Measurements from ENCODE around the gene NDUFAF2. TPM values are rescaled to one million over a fixed set of nuclear protein-coding genes. Genes with fewer than 3 reads are reported as not detected.

Gene NDUFAF2
- total and polyA plus RNA-seq, 2 of the 13 experiments (the other 11 are each of a cell fraction or from before 2014, with no cell fraction given): 34.0 to 78.4 TPM

DNA sequence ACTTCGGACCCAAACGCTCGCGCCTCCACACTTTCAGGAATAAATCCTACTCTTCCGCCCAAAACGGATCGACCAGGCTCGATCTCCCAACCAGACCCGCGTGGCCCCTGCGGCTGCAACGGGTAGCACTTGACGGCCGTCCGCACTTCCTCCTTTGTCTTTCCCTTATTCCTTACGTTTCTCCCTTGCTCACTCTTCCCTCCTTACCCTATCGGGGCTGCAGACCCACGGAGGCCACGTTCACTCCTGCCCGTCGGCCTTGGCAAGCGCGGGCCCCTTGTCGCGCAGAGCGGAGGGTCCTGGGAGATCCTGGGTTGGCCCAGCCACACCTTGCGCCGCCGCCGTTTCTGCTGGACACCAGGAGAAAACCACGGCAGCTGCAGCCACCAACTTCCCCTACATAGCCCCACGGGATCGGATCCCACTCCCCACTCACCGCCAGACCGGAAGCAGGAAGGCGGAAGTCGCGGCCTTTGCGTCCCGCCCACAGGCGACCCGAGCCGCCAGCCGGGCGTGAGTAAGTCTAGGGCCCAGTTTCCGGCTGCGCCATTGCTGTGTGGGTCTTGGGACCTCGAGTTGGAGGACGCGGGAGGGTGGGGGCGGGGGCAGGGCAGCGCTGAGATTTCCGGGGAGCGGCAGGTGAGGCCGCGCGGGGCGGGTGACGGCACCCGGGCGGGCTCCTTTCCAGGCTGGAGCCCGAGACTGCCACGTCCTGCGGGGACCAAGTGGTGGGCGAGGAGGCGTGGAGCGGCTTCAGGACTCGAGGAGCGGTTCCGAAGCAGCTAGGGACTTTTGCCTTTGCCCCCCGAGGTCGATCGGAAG is 217.2 kb downstream of the NDUFAF2 start, which contains the start of gene SMIM15 (continued):
- TF ChIP-seq, protein P1, sequence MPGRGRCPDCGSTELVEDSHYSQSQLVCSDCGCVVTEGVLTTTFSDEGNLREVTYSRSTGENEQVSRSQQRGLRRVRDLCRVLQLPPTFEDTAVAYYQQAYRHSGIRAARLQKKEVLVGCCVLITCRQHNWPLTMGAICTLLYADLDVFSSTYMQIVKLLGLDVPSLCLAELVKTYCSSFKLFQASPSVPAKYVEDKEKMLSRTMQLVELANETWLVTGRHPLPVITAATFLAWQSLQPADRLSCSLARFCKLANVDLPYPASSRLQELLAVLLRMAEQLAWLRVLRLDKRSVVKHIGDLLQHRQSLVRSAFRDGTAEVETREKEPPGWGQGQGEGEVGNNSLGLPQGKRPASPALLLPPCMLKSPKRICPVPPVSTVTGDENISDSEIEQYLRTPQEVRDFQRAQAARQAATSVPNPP (CRISPR knock-in tag; IDR thresholded peaks at IDR 0.05): peak; percentile 82; the same call in 1 of the 2 replicates
- TF ChIP-seq, protein P2, sequence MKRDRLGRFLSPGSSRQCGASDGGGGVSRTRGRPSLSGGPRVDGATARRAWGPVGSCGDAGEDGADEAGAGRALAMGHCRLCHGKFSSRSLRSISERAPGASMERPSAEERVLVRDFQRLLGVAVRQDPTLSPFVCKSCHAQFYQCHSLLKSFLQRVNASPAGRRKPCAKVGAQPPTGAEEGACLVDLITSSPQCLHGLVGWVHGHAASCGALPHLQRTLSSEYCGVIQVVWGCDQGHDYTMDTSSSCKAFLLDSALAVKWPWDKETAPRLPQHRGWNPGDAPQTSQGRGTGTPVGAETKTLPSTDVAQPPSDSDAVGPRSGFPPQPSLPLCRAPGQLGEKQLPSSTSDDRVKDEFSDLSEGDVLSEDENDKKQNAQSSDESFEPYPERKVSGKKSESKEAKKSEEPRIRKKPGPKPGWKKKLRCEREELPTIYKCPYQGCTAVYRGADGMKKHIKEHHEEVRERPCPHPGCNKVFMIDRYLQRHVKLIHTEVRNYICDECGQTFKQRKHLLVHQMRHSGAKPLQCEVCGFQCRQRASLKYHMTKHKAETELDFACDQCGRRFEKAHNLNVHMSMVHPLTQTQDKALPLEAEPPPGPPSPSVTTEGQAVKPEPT (CRISPR knock-in tag; IDR thresholded peaks at IDR 0.05; ENCODE audit: low read depth): peak; percentile 66; the same call in 1 of the 2 replicates
- TF ChIP-seq HES4 (CRISPR knock-in tag; IDR thresholded peaks at IDR 0.05; ENCODE audit: borderline replicate concordance) (peak; percentile 78; the same call in 1 of the 2 replicates), NFRKB (IDR thresholded peaks at IDR 0.05) (no peak), ZNF549 (CRISPR knock-in tag; IDR thresholded peaks at IDR 0.05) (no peak), NKX3-1 (CRISPR knock-in tag; IDR thresholded peaks at IDR 0.05) (peak; percentile 62), ZNF776 (CRISPR knock-in tag; IDR thresholded peaks at IDR 0.05) (0 out of 2 replicates have a peak, but pooled peaks have one; percentile 47), SOX13 (IDR thresholded peaks at IDR 0.05) (no peak), SOX13 (CRISPR knock-in tag; conservative IDR thresholded peaks at IDR 0.05 in 1 of 2, IDR thresholded peaks at IDR 0.05 in 1 of 2) (0 out of 4 replicates have a peak, but pooled peaks of 1 of the 2 experiments have one; percentile 7), ZNF383 (CRISPR knock-in tag; IDR thresholded peaks at IDR 0.05; ENCODE audit: borderline replicate concordance) (no peak)
- TF ChIP-seq, protein P3, sequence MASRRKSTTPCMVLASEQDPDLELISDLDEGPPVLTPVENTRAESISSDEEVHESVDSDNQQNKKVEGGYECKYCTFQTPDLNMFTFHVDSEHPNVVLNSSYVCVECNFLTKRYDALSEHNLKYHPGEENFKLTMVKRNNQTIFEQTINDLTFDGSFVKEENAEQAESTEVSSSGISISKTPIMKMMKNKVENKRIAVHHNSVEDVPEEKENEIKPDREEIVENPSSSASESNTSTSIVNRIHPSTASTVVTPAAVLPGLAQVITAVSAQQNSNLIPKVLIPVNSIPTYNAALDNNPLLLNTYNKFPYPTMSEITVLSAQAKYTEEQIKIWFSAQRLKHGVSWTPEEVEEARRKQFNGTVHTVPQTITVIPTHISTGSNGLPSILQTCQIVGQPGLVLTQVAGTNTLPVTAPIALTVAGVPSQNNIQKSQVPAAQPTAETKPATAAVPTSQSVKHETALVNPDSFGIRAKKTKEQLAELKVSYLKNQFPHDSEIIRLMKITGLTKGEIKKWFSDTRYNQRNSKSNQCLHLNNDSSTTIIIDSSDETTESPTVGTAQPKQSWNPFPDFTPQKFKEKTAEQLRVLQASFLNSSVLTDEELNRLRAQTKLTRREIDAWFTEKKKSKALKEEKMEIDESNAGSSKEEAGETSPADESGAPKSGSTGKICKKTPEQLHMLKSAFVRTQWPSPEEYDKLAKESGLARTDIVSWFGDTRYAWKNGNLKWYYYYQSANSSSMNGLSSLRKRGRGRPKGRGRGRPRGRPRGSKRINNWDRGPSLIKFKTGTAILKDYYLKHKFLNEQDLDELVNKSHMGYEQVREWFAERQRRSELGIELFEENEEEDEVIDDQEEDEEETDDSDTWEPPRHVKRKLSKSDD (CRISPR knock-in tag; IDR thresholded peaks at IDR 0.05; ENCODE audit: low read depth): no peak
- TF ChIP-seq, protein P4, sequence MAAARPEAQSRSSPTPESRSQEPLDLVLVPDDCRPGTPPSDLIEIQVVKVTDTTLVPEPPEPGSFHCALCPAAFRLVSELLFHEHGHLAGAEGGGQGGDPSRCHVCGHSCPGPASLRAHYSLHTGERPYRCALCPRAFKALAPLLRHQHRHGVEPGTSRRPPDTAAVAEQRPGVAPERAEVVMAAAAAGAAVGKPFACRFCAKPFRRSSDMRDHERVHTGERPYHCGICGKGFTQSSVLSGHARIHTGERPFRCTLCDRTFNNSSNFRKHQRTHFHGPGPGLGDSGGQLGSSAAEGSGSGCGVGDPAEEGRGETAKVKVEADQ (CRISPR knock-in tag; IDR thresholded peaks at IDR 0.05; ENCODE audit: borderline replicate concordance): no peak
- TF ChIP-seq, protein P5, sequence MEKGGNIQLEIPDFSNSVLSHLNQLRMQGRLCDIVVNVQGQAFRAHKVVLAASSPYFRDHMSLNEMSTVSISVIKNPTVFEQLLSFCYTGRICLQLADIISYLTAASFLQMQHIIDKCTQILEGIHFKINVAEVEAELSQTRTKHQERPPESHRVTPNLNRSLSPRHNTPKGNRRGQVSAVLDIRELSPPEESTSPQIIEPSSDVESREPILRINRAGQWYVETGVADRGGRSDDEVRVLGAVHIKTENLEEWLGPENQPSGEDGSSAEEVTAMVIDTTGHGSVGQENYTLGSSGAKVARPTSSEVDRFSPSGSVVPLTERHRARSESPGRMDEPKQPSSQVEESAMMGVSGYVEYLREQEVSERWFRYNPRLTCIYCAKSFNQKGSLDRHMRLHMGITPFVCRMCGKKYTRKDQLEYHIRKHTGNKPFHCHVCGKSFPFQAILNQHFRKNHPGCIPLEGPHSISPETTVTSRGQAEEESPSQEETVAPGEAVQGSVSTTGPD (CRISPR knock-in tag; IDR thresholded peaks at IDR 0.05): no peak
